D341Med (cell line): ENCODE measurements around the gene OLFML2A.

Source experiments
- DNase-seq: peaks from one replicate; pipeline ENCODE4 v3.0.0; 2012; ENCODE audit warnings: low spot score

Gene OLFML2A

DNA sequence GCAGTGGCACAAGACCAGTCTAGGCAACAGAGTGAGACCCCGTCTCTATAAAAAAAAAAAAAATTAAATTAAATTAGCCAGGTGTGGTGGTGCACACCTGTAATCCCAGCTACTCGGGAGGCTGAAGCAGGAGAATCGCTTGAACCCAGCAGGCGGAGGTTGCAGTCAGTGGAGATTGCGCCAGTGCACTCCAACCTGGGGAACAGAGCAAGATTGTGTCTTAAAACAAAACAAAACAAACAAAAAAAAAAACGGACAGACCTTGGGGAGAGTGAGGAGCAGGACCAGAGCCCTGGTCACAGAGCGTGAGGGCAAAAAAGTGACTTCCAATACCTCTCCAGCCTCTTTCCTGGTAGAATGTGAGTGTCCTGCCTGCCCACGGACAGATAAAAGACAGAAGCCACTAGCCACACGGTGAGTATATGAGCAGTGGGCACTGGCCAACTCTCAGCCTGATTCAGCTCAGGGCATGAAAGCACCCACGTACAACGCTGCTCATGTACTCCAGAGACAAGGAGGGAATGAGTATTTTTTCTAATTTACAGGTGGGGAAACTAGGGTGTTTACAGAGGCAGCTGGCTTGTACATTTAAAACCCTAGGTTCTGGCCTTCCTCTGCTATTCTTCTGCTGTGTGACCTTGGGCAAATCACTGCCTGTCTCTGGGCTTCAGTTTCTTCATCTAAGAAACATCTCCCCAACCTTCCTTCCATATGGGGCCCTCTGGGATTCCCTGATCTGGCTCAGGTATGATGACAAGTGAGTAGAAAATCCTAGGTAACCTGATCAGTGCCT lies 1.8 kb downstream of the OLFML2A start:
- no peak for DNase-seq

DNA sequence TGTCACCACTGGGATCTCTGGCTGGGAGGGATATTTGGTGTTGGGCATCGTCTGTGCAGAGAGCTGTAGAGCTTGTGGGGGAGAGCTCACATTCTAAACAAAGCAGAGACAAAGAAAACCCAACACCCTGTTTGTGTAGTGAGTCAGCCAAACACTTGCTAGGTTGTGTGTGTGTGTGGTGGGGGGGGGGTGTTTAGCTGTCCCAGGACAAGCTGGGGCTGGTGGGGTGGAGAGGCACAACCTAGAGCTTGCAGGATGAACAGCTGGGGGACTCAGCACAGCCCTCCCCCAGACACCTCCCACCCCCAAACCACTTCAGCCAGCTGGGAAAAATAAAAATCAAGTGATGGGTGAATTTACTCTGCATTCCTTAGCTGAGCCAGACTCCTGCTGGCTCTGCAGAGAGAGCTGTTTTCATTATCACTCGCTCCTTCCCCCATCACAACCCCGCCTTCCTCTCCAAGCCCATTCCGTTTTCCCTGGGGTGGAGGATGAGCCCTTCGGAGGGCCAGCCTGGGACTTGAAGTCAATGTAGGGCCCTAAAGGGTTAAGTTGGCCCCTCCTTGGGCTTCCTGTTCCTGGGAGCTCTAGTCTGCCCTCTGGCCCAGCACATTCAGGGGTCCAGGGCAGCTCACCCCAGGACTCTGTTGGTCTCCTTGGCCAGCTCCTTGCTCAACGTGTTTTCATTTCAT lies 2.6 kb downstream of the OLFML2A start:
- no peak for DNase-seq

DNA sequence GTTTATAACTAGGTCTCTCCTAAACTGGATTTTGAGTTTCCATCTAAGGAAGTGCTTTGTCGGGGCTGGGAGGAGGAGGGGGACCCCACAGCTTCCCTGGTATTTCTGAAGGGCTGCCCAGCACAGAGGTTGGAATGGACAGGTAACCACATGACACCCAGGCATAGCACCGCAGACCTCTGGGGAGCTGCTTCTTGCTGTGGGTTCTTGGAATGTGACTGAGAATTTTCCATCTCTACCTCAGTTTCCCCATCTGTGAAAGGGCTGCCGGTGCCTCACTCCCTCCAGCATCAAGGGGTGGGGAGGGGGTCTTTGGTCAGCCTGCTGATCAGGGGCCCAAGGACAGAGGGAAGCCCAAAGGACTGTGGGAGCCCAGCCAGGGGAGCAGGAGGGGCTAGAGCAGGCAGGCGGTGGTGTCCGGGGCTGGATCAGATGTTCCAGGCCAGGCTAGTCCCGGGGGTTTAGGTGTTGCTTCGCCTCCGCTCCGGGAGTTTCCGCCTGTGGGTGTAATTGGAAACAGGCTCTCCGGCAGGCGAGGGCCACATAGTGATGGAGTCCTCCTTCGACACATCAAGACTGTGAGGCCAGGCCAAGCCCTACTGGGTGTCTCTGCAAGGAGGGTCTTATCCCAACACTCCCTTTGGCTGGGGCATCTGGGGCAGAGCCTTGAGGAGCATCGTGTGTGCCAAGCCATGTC lies 3.3 kb downstream of the OLFML2A start:
- DNase-seq = no peak

DNA sequence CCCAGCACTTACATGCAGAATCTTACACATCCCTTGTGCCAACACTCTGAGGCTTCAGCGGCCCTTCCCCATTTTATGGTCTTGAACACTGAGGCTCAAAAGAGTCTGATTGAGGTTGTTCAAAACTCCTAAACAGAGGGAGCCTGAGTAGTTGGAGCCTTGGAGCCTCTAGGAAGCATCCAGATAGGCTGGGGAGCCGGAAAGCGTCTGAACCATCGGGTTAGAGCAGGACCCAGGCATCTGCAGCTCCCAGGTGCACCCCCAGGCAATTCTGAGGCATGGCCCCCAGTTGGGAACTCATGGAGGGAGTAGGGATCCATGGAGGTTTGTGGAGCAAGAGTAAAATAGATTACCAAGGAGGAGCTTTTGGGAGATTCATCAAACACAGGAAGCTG lies 3.8 kb downstream of the OLFML2A start:
- DNase-seq = no peak

DNA sequence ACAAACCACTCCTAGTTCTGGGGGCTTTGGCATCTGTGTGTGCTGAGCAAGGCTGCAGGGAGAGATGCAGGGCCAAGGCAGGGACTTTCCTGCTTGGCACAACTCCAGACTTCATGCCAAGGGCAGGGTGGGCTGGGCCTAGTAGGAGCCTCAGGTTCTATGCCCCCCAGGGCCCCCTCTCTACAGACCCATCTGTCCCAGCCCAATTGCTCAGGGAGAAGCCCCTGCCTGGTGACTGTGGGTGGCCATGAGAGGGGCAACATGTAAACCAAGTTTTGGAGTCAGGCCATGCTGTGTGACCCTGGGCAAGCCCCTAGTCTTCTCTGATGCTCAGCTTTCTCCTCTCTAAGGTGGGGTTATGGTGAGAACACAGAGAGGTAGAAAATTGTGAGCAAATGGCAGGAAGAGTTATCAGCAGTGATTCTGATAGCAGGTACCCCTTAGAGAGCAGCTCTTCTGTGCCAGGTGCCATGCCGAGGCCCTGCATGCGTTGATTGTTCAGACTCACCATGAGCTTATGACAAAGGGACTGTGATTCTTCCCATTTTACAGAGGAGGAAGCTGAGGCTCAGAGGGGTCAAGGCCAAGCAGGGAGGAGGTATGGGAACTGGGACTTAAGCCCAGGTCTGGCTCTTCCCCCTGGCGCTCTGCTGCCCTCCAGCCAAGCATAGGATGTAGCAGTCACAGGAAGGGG lies 5.2 kb downstream of the OLFML2A start:
- DNase-seq = no peak

- no peak for DNase-seq
These were observed 6.0 kb downstream of the OLFML2A start for GRCh38 chr9:124782661-124783574.

GRCh38 chr9:124783830-124784229 lies 6.9 kb downstream of the OLFML2A start:
- DNase-seq = no peak

- DNase-seq = no peak
These were observed 7.6 kb downstream of the OLFML2A start for GRCh38 chr9:124784509-124784908.

DNA sequence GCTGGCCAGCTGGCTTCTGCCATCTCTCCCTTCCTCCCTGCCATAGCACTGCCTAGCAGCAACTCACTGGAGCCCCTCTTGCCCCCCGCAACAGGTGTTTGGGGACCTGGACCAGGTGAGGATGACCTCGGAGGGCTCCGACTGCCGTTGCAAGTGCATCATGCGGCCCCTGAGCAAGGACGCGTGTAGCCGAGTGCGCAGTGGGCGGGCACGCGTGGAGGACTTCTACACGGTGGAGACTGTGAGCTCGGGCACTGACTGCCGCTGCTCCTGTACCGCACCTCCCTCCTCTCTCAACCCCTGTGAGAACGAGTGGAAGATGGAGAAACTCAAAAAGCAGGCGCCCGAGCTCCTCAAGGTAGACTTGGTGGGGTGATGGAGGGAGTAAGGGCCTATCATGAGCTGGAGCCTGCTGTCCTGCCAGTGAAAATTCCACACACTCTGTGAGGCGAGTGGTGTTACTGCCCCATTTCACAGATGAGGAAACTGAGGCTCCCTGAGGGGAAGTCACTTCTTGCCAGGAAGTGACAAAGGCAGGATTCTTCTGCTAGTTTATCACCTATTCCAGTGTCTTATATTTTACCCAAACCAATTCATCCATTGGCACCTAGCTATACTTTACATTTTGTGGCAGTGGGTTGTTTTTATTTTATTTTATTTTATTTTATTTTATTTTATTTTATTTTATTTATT lies 10.1 kb downstream of the OLFML2A start:
- peak; percentile 17 for DNase-seq

GRCh38 chr9:124788542-124789217 lies 11.7 kb downstream of the OLFML2A start:
- no peak for DNase-seq

GRCh38 chr9:124789531-124789930 lies 12.6 kb downstream of the OLFML2A start:
- no peak for DNase-seq

DNA sequence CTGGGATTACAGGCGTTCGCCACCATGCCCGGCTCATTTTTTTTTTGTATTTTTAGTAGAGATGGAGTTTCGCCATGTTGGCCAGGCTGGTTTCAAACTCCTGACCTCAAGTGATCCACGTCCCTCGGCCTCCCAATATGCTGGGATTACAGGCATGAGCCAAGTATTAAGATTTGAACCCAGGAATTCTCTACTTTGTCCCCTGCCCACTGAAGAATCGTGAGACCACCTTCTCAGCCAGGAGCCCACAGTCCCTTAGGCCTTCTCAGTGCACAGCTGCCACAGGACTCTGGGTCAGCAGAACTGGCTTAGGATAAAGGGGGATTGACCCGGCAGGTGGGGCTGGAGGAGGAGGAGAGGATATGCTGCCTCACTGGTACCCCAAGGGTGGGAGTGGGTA lies 13.4 kb downstream of the OLFML2A start:
- no peak for DNase-seq

GRCh38 chr9:124790801-124791505 lies 14.0 kb downstream of the OLFML2A start:
- DNase-seq = no peak

DNA sequence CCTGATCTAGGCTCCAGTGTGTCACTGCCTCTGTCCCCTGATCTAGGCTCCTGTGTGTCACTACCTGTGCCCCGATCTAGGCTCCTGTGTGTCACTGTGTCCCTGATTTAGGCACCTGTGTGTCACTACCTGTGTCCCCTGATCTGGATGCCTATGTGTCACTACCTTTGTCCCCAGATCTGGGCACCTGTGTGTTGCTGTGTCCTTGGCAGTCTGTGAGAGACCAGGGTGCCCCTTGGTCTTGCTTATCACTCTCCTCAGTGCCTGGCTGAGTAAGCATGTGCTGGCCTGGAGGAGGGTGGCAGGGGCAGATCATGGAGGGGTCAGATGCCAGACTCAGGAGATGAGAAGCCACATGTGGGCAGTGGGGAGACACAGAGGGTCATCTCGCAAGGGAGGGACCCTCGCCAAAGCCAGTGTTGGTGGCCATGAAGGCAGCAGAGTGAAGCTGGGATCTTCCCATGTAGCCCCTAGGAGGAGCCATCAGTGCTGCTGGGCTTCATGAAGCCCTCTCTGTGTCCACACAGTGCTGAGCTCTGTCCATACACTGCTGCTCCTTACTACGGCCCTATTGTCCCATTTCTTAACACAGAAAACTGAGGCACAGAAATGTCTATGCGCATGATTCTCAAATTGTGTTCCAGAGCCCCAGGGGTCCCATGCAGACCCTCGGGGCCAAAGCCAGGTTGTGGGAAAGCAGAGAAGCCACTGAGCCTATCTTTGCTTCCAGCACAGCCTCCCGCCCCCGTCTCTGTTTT lies 15.5 kb downstream of the OLFML2A start:
- no peak for DNase-seq

GRCh38 chr9:124793015-124793541 lies 16.1 kb downstream of the OLFML2A start:
- DNase-seq = no peak

- no peak for DNase-seq
These were observed 18.1 kb downstream of the OLFML2A start for GRCh38 chr9:124794902-124795491.

GRCh38 chr9:124795881-124796431 lies 19.0 kb downstream of the OLFML2A start:
- DNase-seq = no peak
